HL-60 (cell line): ENCODE results near the gene DPH6.

Experiments
- POLR2AphosphoS5 ChIP-seq: IDR thresholded peaks from 2 replicates; pipeline ENCODE4 v1.6.1; 2012; ENCODE audit warnings: low read depth
- TF ChIP-seq, protein P1 (sequence below): IDR thresholded peaks from one replicate; pipeline ENCODE4 v1.5.1; 2011; ENCODE audit warnings: low read length, control low read depth, inconsistent platforms; ENCODE audit not compliant: insufficient read depth

- TF ChIP-seq, protein P1, sequence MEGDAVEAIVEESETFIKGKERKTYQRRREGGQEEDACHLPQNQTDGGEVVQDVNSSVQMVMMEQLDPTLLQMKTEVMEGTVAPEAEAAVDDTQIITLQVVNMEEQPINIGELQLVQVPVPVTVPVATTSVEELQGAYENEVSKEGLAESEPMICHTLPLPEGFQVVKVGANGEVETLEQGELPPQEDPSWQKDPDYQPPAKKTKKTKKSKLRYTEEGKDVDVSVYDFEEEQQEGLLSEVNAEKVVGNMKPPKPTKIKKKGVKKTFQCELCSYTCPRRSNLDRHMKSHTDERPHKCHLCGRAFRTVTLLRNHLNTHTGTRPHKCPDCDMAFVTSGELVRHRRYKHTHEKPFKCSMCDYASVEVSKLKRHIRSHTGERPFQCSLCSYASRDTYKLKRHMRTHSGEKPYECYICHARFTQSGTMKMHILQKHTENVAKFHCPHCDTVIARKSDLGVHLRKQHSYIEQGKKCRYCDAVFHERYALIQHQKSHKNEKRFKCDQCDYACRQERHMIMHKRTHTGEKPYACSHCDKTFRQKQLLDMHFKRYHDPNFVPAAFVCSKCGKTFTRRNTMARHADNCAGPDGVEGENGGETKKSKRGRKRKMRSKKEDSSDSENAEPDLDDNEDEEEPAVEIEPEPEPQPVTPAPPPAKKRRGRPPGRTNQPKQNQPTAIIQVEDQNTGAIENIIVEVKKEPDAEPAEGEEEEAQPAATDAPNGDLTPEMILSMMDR, result no peak
- TF ChIP-seq POLR2AphosphoS5, result no peak
Measured at GRCh38 chr15:35374661-35375060, 171.3 kb downstream of the DPH6 start.
